GM12878 (cell line): ENCODE results near the gene SEMA3C. TPM values are rescaled to one million over a fixed set of nuclear protein-coding genes. Genes with fewer than 3 reads are reported as not detected.

Source experiments
- ATAC-seq: fragments of 200-7000 bp; cut with Tn5 transposase; 3 replicates; pipeline ENCODE4 v1.9.1; 2020; ENCODE audit warnings: mild to moderate bottlenecking, moderate library complexity
- BruUV-seq: library from RNA; stranded (reverse); fragments of 400-500 nt; replicated peaks from 2 replicates; lab custom pipeline; 2021; lab: Mats Ljungman, UMichigan
- CTCF ChIA-PET: fragments of 300-600 bp; sonication (Branson Sonifier 250); formaldehyde crosslinking; extraction: SDS; loops from one replicate; lab custom pipeline; 2021; ENCODE audit warnings: inconsistent platforms; lab: Yijun Ruan, JAX
- POLR2A ChIA-PET: fragments of 350-600 bp; formaldehyde crosslinking; extraction: SDS; loops from one replicate; lab custom pipeline; 2021; ENCODE audit warnings: inconsistent platforms; lab: Charles Lee
- RAD21 ChIA-PET: fragments of 300-600 bp; sonication (Branson Sonifier 250); formaldehyde crosslinking; loops from one replicate; lab custom pipeline; 2023; ENCODE audit warnings: antibody characterized with exemption; ENCODE audit not compliant: unreplicated experiment; lab: Charles Lee
- SMC1A ChIA-PET: fragments of 300-600 bp; sonication (Branson Sonifier 250); formaldehyde crosslinking; loops from one replicate; lab custom pipeline; 2023; ENCODE audit not compliant: unreplicated experiment, uncharacterized antibody; lab: Charles Lee
- DNase-seq: peaks from one replicate; pipeline ENCODE4 v3.0.0-alpha.2; 2011; ENCODE audit warnings: low read depth, low spot score
- FAIRE-seq: peaks from 3 replicates; lab custom pipeline; 2011; peaks lifted over from hg19 to GRCh38; lab: Jason Lieb, UNC
- H2AFZ ChIP-seq: 2 replicates; pipeline ENCODE4 v1.6.0; 2011; ENCODE audit warnings: low read depth, low read length, control low read depth; ENCODE audit not compliant: control insufficient read depth
- H3K27ac ChIP-seq: 2 replicates; pipeline ENCODE4 v1.5.1; 2011; ENCODE audit warnings: control low read depth; ENCODE audit not compliant: control insufficient read depth, insufficient read depth
- H3K27me3 ChIP-seq, 2 experiments: replicated peaks in 1 of 2; 2 replicates each; pipeline versions ENCODE4 v1.6.0 to v1.6.1; 2011; ENCODE audit warnings: low read length in 1 of 2; ENCODE audit not compliant: control insufficient read depth in 2 of 2, insufficient read depth in 2 of 2
- H3K36me3 ChIP-seq, 2 experiments: 2 replicates each; pipeline ENCODE4 v1.5.1; 2011; ENCODE audit warnings: low read length in 1 of 2; ENCODE audit not compliant: control insufficient read depth in 2 of 2, insufficient read depth in 2 of 2
- H3K4me1 ChIP-seq: 2 replicates; pipeline ENCODE4 v1.6.1; 2011; ENCODE audit warnings: mild to moderate bottlenecking, low read length, moderate library complexity, mixed read lengths; ENCODE audit not compliant: control insufficient read depth, insufficient read depth
- H3K4me2 ChIP-seq: 2 replicates; pipeline ENCODE4 v1.6.0; 2011; ENCODE audit warnings: control low read depth; ENCODE audit not compliant: control insufficient read depth, insufficient read depth
- H3K4me3 ChIP-seq: fragments of 200-600 bp; sonication (generic); 2 replicates; pipeline ENCODE4 v1.5.1; 2016
- H3K79me2 ChIP-seq: 2 replicates; pipeline ENCODE4 v1.6.0; 2011; ENCODE audit warnings: low read length; ENCODE audit not compliant: control insufficient read depth, insufficient read depth
- H3K9ac ChIP-seq: 2 replicates; pipeline ENCODE4 v1.8.0; 2011; ENCODE audit warnings: low read length, control low read depth, mixed read lengths; ENCODE audit not compliant: control insufficient read depth, insufficient read depth
- H3K9me3 ChIP-seq: replicated peaks from 3 replicates; pipeline ENCODE4 v1.5.1; 2011; ENCODE audit warnings: mild to moderate bottlenecking, low read length; ENCODE audit not compliant: control insufficient read depth, insufficient read depth
- H4K20me1 ChIP-seq: 2 replicates; pipeline ENCODE4 v1.6.0; 2011; ENCODE audit not compliant: control insufficient read depth, insufficient read depth
- CHD1 ChIP-seq: IDR thresholded peaks from 2 replicates; pipeline ENCODE4 v1.6.1; 2012; ENCODE audit warnings: low read depth, low read length, improper control_type of control experiment
- CHD4 ChIP-seq: fragments of 200-600 bp; sonication (generic); IDR thresholded peaks from 2 replicates; pipeline ENCODE4 v1.6.1; 2016; ENCODE audit warnings: mild to moderate bottlenecking
- KAT2A ChIP-seq: conservative IDR thresholded peaks from 2 replicates; pipeline ENCODE4 v1.6.1; 2011; ENCODE audit warnings: low read depth, low read length; ENCODE audit not compliant: control insufficient read depth
- PAX8 ChIP-seq: fragments of 450-650 bp; IDR thresholded peaks from 2 replicates; pipeline ENCODE4 v1.6.1; 2017; ENCODE audit warnings: mild to moderate bottlenecking, moderate library complexity
- WGBS: methylation state at CpG from one replicate; pipeline ENCODE4 v1.1.6; 2016; ENCODE audit warnings: low lambda C conversion rate; ENCODE audit not compliant: insufficient replicate concordance, insufficient coverage; ENCODE audit errors: missing lambda C conversion rate; 5-methylcytosine and 5-hydroxymethylcytosine counted together
- in situ Hi-C: fragments of 300-500 bp; cut with MboI; formaldehyde crosslinking; loops from 9 replicates; pipeline ENCODE4 v1.14.3; 2018; ENCODE audit warnings: mixed read lengths
- intact Hi-C: fragments of 100-400 bp; cut with micrococcal nuclease; formaldehyde crosslinking; loops from one replicate; pipeline ENCODE4 v1.14.2; 2022; ENCODE audit not compliant: unreplicated experiment
- polyA plus RNA-seq, 11 experiments: library from polyadenylated mRNA; depleted of rRNA in 4 of 11; unstranded in 6 of 11; stranded (reverse) in 5 of 11; fragments of >200 nt; fragmentation: Nextera tagmentation in 4 of 11; fragmentation: Illumina TruSeq in 1 of 11; extraction: Ambion mirVana in 4 of 11; extraction: Trizol in 1 of 11; gene quantifications; 1 replicate in 1 of 11; 2 replicates in 10 of 11; pipeline versions ENCODE4 v1.2.1 to v1.2.3, GENCODE V29; 2011 to 2016; ENCODE audit warnings: inconsistent platforms in 2 of 11, missing spikeins in 2 of 11, low read depth in 1 of 11
- total RNA-seq, 4 experiments: library from RNA; depleted of rRNA in 3 of 4; stranded (reverse); fragments of >200 nt in 3 of 4; fragmentation: Illumina TruSeq in 1 of 4; extraction: Trizol in 1 of 4; gene quantifications; 2 replicates each; pipeline versions ENCODE4 v1.2.1 to v1.2.3, GENCODE V29; 2013 to 2021
- TF ChIP-seq, protein P1 (sequence below): fragments of 450-650 bp; formaldehyde crosslinking; IDR thresholded peaks from 2 replicates; pipeline ENCODE4 v1.4.0; 2020; ENCODE audit warnings: mild to moderate bottlenecking, moderate library complexity
- TF ChIP-seq, protein P2 (sequence below): fragments of 450-650 bp; formaldehyde crosslinking; IDR thresholded peaks from 2 replicates; pipeline ENCODE4 v1.4.0; 2022; ENCODE audit warnings: mild to moderate bottlenecking, moderate library complexity

SEMA3C gene
- total and polyA plus RNA-seq, 10 of the 15 experiments (the other 5 are each of a cell fraction or from before 2014, with no cell fraction given) = 0.01 to 0.41 (median 0.11) TPM; not detected in 6

DNA sequence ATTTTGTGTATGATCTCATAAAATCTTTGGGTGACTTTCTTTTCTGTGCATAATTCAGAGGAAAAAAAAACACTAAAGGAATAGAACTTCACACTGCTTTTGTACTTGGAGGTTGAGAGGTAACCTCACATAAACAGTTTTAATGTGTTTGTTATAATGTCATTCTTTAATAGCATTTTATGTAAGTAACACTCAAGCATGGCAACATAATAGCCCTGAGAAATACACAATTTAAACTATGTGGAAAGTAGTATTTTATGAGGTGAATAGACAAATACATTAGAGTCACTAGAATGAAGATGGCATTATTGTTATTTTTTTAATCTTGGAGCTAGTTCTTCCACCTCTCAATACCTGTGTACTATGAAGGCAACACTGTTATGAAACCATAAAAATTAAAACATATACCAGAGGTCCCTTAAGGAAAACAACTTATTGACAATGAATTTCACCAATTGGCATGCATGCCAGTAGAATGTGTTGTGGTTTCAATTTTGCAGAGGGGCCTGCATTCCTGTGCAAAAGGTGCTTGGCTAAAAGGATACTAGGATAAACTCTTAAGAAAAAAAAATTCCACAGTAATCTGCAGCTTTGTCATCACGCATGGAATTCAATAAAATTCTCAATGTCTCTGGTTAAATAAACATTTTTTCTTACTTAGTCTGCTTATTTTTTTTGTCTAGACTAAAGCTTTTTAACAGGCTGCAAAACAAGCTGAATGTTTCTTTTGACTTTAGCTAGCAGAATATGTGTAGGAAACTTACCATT lies 177.9 kb downstream of the SEMA3C start:
- ChIA-PET SMC1A (no interaction called here), POLR2A (no interaction called here), RAD21 (no interaction called here), CTCF (no interaction called here)
- TF ChIP-seq PAX8 (no peak), CHD1 (no peak), CHD4 (no peak), KAT2A (no peak)
- TF ChIP-seq, protein P1, sequence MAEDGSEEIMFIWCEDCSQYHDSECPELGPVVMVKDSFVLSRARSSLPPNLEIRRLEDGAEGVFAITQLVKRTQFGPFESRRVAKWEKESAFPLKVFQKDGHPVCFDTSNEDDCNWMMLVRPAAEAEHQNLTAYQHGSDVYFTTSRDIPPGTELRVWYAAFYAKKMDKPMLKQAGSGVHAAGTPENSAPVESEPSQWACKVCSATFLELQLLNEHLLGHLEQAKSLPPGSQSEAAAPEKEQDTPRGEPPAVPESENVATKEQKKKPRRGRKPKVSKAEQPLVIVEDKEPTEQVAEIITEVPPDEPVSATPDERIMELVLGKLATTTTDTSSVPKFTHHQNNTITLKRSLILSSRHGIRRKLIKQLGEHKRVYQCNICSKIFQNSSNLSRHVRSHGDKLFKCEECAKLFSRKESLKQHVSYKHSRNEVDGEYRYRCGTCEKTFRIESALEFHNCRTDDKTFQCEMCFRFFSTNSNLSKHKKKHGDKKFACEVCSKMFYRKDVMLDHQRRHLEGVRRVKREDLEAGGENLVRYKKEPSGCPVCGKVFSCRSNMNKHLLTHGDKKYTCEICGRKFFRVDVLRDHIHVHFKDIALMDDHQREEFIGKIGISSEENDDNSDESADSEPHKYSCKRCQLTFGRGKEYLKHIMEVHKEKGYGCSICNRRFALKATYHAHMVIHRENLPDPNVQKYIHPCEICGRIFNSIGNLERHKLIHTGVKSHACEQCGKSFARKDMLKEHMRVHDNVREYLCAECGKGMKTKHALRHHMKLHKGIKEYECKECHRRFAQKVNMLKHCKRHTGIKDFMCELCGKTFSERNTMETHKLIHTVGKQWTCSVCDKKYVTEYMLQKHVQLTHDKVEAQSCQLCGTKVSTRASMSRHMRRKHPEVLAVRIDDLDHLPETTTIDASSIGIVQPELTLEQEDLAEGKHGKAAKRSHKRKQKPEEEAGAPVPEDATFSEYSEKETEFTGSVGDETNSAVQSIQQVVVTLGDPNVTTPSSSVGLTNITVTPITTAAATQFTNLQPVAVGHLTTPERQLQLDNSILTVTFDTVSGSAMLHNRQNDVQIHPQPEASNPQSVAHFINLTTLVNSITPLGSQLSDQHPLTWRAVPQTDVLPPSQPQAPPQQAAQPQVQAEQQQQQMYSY = no peak
- TF ChIP-seq, protein P2, sequence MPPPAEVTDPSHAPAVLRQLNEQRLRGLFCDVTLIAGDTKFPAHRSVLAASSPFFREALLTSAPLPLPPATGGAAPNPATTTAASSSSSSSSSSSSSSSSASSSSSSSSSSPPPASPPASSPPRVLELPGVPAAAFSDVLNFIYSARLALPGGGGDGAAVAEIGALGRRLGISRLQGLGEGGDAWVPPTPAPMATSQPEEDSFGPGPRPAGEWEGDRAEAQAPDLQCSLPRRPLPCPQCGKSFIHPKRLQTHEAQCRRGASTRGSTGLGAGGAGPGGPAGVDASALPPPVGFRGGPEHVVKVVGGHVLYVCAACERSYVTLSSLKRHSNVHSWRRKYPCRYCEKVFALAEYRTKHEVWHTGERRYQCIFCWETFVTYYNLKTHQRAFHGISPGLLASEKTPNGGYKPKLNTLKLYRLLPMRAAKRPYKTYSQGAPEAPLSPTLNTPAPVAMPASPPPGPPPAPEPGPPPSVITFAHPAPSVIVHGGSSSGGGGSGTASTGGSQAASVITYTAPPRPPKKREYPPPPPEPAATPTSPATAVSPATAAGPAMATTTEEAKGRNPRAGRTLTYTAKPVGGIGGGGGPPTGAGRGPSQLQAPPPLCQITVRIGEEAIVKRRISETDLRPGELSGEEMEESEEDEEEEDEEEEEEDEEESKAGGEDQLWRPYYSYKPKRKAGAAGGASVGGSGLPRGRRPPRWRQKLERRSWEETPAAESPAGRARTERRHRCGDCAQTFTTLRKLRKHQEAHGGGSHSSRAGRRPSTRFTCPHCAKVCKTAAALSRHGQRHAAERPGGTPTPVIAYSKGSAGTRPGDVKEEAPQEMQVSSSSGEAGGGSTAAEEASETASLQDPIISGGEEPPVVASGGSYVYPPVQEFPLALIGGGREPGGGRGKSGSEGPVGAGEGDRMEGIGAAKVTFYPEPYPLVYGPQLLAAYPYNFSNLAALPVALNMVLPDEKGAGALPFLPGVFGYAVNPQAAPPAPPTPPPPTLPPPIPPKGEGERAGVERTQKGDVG = no peak
- WGBS = 0% methylated on average over 1 of the region's 1 CpG
- no peak overlapping the region for H2AFZ ChIP-seq
- H3K4me3 ChIP-seq = no peak overlapping the region
- in situ Hi-C loops (no loop called here), intact Hi-C loops (no loop called here)
- ATAC-seq (no peak), DNase-seq (no peak), FAIRE-seq (no peak)
- no peak overlapping the region for H3K9ac ChIP-seq
- no peaks in the 10 kb centered on the region for H3K9me3 ChIP-seq
- no peaks in the 10 kb centered on the region for H3K27me3 ChIP-seq
- H3K4me2 ChIP-seq = no peak overlapping the region
- no peaks in the 10 kb centered on the region for H3K79me2 ChIP-seq
- H3K36me3 ChIP-seq = no peaks in the 10 kb centered on the region
- no TSS peak for BruUV-seq
- no peak overlapping the region for H3K27ac ChIP-seq
- H4K20me1 ChIP-seq = no peaks in the 10 kb centered on the region
- no peaks in the 10 kb centered on the region for H3K4me1 ChIP-seq
